Measurements from ENCODE around the gene AP1S1.
"Not testable (repeated sequence)": the region's sequence is repeated elsewhere in the genome, so short reads cannot be mapped to it uniquely, and the experiment has no call there.

AP1S1 gene

DNA sequence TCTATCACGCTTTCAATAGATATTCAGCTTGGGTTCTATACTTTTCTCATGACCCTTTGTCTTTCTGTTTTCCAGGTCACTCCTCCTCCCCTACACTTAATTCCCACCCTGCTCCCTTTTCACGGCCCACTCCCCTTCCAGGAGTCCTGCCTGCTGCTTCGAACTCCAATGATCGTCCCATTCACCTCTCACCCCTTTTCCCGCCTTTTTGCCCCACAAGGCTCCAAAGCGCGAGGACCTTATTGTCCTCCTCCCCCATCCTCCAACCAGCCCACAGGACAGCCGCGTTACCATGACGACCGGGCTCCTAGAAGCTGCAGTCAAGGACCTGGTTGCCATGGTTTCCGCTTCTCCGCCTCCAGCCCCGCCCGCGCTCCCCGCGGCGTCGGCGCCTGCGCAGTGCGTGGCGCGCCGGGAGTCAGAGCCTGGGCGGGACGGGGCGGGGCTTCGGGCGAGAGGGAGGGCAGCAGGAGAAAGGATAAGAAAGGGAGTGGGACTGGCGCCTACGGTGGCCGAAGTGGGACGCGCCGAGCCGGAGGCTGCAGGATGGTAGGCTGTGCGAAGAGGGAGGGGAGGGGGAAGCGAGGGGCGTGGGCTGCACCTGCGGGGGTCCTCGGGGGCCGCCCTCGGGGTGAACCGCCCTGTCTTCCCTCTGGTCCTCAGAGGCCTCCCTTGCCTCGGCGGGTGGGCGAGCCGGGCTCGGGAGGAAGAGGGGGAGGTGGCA, at the start of gene AP1S1:
Gene AP1S1 (plus strand): TSS at position 508 of the 724 bp plus-strand sequence. CDS start 39 bp downstream, at position 547.
- peak; percentile 84 for DNase-seq (ENCODE audit: low read depth)

DNA sequence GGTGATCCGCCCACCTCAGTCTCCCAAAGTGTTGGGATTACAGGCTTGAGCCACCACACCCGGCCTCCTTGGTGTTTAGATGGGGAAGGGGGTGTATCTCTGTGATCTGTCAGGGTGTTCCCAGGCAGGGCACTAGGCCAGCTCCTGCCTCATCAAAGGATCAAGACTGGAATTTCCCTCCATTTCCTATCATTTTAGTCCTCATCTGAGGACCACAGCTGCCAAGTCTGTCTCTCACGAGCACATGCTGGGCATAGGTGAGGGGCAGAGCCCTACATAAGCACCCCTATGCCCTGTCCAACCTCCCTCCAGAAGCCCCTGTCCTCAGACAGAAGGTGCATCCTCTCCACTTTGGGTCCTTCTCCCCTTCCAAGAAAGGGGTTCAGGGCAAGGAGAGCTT, 49.5 kb upstream of the AP1S1 start:
- DNase-seq (ENCODE audit: low read depth) = no peak

DNA sequence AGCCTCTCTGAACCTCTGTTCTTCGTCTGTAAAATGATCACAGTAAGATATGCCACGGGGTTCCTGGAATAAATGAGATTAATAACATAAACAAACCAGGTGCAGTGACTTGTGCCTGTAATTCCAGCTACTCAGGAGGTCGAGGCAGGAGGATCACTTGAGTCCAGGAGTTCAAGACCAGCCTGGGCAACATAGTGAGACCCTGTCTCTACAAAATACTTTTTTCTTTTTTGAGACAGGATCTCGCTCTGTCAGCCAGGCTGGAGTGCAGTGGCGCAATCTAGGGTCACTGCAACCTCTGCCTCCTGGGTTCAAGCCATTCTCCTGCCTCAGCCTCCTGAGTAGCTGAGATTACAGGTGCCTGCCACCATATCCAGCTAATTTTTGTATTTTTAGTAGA, 49.0 kb upstream of the AP1S1 start:
- not testable (repeated sequence) for DNase-seq (ENCODE audit: low read depth)

DNA sequence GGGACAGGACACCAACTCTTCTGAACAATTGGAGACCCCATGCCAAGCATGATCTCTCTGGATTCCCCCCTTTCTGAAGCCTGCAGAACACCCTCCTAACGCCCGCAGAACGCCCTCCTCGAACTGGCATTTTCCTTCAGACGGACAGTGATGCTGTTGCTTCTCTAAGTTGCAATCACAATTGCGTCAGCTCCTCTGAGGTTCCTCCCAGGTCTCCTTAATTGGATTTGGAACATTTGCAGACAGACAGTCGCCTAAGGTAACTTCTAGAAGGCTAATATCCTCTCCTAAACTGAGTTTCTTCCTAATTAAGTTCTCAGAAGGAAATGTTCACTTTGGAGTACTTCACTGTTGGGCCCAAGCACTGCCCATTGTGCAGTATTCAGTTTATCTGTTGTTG, 47.9 kb upstream of the AP1S1 start:
- DNase-seq (ENCODE audit: low read depth) = no peak

DNA sequence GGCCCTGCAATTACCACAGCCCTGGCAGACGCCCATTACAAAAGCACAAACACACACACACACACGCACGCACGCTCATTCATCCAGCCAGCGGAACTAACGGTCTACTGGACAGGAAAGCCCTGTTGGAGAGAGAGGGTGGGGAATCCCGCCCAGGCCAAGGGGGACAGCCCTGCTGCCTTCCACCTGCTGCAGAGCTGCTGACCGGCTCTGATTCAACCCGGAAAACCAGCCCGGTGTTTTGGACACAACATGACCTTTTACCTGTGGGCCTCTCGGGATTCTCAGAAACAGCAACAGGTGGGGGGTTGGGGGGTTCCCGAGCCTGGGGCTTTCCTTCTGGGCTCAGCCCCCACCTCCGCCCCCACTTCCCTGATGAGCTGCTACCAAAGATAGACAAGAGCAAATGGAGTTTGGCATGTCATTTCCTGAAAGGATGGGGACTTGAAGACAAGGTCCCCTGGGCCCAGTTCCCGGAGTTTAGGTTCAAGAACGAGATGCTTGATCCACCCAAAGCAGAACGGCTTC, 45.9 kb upstream of the AP1S1 start:
- DNase-seq (ENCODE audit: low read depth) = no peak

DNA sequence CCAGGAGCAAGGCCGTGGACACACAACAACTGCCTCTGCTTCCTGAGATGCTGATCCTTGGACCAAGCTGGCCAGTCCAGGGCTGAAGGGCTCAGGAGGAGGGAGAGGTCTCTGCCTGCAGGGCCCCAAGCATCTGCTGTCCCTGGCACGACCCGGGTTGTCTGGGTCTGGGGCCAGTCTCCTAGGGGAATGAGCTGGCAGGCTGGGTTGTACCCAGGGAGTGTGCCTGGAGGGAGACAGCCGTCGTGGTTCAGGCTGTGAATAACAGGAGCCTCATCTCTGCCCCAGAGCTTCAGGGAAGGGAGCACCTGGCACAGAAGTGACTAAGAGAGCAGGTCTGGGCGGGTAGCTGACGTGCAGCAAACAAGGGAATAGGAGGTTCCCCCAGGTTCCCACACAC, 45.3 kb upstream of the AP1S1 start:
- no peak for DNase-seq (ENCODE audit: low read depth)

DNA sequence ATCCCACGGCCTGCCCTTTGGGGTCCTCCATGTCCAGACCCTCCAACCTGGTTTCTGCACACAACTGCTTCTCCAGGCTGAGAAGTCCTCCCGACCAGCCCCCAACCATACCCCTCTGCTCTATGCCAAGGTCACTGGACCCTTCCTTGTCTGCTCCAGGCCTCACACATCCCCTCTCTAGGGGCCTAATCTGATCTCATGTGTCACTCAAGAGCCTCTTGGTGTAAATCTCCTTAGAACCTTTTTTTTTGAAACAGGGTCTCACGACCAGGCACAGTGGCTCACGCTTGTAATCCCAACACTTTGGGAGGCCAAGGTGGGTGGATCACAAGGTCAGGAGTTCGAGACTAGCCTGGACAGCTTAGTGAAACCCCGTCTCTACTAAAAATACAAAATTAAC, 44.9 kb upstream of the AP1S1 start:
- DNase-seq (ENCODE audit: low read depth) = no peak

DNA sequence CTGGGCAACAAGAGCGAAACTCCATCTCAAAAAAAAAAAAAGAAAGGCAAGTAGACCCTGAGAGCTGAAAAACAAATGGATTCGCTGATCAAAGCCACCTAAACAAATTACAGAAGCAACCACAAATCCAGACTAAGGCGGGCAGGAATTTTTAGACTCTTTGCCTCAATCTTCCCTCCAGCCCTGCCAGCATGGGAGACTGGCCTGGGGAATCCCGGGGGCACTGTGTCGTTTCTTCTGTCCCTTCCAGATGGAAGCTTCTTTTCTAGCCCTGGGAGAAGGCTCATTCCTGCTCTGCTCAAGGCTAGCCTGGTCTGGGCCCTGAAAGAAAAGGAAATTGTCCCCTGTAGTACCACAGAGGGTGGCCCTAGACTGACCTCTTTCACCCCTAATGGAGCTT, 43.0 kb upstream of the AP1S1 start:
- DNase-seq (ENCODE audit: low read depth) = no peak

DNA sequence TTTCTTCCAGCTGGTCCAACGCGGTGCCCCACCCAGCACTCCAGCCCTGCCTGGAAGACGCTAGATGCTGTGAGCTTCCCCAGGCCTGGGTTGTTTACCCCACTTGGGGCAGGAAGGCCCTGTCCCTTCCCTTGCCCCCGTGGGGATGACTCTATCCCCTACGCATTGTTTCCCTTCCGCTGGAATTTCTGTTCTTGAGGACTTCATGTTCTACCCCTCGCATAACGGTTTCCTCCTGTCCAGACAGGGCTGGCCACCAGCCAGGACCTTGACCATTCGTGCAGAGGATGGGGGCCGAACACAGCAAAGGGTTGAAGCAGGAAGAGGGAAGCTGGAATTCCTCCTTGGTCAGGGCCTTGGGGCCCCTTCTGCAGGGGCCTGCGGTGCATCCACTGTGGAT, 42.0 kb upstream of the AP1S1 start:
- no peak for DNase-seq (ENCODE audit: low read depth)

DNA sequence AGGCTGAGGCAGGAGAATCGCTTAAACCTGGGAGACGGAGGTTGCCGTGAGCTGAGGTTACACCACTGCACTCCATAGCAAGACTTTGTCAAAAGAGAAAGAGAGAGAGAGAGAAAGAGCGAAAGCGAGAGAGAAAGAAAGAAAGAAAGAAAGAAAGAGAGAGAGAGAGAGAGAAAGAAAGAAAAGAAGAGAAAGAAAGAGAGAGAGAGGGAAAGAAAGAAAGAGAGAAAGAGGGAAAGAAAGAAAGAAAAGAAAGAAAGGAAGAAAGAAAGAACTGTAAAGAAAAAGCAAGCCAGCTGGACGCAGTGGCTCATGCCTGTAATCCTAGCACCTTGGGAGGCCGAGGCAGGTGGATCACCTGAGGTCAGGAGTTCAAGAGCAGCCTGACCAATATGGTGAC, 41.1 kb upstream of the AP1S1 start:
- not testable (repeated sequence) for DNase-seq (ENCODE audit: low read depth)

DNA sequence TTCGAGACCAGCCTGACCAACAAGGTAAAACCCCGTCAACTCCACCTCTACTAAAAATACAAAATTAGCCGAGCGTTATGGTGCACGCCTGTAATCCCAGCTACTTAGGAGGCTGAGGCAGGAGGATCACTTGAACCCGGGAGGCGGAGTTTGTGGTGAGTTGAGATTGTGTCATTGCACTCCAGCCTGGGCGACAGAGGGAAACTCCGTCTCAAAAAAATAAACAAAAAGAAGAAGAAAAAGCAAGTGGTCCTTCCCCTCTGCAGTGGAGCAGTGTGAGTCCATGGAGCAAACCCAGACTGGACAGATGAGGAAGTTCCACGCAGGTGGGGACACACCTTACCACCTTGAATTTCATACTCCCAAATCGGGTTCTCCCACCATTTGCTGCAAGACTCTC, 40.4 kb upstream of the AP1S1 start:
- no peak for DNase-seq (ENCODE audit: low read depth)

DNA sequence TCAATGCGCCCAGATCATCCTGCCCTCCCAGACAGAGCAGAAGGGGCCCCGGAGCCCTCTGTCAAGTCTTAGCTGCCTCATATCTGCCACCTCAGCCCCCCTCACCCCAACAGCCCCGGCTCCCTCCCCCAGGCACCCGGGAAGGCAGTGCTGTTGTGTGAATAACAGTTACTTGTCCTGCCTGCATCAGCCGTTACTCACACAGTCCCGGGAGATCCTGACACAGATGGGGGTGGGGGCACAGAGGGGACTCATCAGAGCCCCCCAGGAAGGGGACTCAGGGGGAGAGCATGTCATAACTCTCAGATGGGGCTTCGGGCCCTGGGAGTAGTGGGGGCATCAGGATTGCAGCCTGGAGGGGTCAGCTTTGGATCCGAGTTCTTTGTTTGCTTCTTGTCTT, 39.8 kb upstream of the AP1S1 start:
- no peak for DNase-seq (ENCODE audit: low read depth)

DNA sequence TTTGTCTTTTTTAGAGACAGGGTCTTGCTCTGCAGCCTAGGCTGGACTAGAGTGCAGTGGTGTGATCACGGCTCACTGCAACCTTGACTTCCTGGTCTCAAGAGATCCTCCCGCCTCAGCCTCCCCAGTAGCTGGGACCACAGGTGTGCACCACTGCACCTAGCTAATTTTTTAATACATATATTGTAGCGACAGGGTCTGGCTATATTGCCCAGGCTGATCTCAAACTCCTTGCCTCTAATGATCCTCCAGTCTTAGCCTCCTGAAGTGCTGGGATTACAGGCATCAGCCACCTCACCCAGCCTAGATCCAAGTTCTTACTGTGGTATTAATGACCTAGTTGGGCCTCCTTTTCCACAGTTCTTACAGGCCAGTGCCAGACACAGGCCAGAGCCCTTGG, 39.1 kb upstream of the AP1S1 start:
- no peak for DNase-seq (ENCODE audit: low read depth)

DNA sequence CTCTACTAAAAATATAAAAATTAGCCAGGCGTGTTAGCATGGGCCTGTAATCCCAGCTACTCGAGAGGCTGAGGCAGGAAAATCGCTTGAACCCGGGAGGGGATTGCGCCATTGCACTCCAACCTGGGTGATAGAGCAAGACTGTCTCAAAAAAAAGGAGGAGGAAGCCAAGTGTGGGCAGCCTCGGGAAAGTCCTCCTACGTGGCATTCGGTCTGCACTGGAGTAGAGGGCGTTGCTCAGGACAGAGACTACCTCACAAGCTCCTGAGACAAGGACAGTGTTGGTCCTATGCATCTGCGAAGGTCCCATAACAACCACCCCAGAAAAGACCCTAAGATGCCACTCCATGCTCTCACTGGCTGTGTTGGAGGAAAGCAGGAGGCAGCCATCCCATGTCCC, 37.4 kb upstream of the AP1S1 start:
- no peak for DNase-seq (ENCODE audit: low read depth)

DNA sequence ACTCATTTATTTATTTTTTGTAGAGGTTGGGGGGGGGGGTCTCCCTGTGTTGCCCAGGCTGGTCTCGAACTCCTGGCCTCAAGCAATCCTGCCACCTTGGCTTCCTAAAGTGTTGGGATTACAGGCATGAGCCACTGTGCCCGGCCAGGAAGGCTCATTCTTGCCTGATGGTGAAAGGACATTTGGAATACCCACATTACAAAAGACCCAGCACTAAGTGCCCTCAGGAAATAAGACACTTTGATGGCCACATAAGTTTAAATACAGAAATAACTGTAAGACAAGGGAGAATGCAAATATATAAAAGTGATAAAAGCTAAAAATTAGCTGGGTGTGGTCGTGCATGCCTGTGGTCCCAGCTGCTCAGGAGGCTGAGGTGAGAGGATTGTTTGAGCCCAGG, 35.4 kb upstream of the AP1S1 start:
- no peak for DNase-seq (ENCODE audit: low read depth)

DNA sequence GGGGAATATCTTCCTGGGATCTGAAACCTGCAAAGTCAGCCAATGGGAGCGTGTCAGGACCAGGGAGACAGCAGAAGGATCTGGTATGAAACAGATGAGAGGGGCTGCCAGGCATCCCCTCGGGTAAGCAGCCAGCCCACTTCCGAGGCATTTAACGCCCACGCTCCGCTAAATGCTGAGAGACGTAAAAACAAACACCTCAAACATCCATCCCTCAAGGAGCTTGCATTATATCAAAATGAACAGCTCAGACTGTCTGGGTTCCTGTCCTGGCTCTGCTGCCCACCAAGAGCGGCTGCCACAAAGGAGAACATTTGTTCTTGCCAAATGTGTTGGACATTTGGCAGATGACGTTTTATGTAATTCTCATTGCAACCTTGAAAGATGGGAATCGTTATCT, 34.4 kb upstream of the AP1S1 start:
- DNase-seq (ENCODE audit: low read depth) = no peak

DNA sequence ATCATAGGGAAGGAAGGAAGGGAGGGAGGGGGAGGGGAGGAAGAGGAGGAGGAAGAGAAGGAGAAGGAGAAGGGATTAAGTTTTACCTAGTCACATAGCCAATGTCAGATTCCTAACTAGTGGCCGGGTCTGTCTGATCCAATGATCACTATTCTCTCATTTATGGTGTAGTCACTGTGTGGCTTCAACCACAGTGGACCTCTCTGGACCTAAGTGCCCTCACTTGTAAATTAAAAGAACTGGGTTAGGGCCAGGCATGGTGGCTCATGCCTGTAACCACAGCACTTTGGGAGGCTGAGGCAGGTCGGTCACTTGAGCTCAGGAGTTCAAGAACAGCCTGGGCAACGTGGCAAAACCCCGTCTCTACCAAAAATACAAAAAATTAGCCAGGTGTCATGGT, 34.0 kb upstream of the AP1S1 start:
- no peak for DNase-seq (ENCODE audit: low read depth)

DNA sequence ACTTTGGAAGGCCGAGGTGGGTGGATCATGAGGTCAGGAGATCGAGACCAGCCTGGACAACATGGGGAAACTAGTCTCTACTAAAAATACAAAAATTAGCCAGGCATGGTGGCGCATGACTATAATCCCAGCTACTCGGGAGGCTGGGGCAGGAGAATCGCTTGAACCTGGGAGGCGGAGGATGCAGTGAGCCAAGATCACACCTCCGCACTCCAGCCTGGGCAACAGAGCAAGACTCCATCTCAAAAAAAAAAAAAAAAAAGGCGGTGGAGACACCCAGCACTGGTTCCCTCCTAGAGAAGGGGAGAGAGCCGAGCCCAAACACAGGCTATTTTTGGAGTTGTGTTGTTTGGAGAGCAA, 32.7 kb upstream of the AP1S1 start:
- DNase-seq (ENCODE audit: low read depth) = not testable (repeated sequence)

DNA sequence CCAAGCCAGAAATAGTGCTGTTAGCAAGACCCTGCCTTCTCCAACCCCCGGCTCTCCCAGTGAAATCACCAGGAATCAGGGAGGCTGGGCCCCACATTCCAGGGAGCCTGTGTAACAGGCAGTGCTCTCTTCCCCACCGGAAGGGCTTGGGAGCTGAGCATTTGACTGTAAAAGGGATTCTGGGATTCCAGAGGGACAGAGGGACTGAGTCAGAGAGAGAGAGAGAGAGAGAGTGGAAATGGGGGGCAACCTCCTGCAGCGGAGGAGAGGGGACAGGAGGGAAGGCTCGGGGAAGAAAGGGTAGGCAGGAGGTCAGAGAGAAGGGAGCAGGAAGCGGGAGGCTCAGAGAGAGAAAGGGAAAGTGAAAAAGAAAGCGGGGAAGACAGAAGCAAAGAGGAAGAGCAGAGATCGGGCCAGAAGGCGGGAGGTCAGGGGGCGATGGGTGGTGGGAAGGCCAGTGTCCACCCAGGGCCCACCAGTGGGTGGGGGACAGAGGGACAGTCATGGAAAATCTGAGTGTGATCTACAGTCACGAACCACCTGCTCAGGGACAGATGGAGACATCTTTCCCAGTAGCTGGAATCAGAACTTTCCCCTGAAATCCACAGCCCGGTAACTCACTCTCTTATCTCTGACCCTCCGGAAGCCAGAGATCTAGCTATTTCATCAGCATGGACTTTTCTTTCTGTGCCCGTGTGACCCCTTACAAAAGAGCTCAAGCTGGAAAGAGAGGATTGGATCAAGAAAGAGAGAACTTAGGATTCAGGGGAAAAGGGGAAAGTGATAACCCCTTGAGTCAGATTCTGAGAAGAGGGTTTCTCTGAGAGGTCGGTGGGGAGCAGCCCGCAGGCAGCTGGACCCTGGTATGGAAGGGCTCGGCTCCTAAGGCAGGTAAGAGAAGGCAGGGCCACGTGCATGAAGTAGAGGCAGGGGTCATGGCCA, 32.0 kb upstream of the AP1S1 start:
- DNase-seq (ENCODE audit: low read depth) = no peak

DNA sequence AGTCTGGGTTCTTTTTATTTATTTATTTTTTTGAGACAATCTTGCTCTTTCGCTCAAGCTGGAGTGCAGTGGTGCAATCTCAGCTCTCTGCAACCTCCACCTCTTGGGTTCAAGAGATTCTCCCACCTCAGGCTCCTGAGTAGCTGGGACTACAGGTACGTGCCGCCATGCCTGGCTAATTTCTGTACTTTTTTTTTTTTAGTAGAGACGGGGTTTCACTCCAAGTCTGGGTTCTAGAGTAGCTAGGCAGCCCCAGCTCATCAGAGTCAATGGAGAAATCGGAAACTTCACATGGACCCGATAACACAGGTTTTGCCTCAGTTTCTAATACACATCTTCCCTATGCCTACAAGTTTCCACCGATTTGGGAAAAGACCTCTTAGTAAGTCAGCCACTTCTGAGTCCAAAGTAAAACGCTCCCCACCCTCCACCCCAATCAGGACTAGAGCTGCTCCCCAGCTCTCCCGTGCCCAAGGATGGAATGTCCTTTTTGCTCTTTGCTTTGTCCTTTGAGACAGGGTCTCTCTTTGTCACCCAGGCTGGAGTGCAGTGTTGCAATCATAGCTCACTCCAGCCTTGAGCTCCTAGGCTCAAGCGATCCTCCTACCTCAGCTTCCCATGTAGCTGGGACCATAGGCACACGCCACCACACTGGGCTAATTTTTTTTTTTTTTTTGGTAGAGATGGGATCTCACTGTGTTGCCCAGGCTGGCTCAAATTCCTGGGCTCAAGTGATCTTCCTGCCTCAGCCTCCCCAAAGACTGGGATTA, 31.2 kb upstream of the AP1S1 start:
- DNase-seq (ENCODE audit: low read depth) = no peak

DNA sequence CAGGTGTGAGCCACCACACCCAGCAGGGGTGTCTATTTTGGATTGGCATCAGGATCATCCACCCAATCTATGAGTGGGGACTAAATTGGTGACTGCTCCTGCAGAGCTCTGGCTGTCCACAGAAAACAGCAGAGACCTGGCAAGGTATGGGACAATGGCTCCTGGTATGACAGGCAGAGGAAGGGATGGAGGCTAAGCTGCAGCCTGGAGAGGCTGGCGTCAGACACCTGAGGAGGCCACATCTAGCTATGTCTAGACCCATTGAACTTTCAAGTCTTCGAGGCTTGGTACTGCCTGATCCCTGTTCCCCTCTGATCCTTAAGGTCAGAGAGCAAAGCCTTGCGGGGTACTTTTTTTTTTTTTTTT, 30.6 kb upstream of the AP1S1 start:
- no peak for DNase-seq (ENCODE audit: low read depth)

DNA sequence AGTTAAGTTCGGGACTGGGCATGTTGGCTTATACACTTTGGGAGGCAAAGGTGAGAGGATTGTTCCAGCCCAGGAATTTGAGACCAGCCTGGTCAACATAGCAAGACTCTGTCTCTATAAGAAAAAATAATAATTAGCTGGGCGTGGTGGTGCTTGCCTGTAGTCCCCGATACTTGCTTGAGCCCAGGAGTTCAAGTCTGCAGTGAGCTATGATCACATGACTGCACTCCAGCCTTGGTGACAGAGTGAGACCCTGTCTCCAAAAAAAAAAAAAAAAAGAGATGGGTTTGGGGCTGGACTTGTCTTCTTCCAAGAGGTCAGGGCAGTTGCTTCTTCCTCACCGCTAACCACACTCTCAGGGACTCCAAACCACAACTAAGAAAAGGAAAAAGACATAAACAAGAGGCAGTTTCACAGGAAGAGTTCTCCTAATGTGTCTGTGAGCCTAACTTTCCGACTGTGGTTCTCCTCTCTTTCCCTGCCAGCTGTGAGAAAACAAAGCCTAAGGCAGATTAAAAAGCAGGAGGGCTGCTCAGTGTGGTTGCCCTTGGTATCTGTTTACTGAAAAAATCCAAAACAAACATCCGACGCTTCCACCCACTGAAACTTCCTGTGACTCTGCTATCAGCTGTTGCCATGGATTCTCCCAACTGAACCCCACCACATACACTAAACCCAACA, 29.8 kb upstream of the AP1S1 start:
- DNase-seq (ENCODE audit: low read depth) = no peak
